GM19463 (cell line): ENCODE results near the gene PCED1B.
"Not testable (repeated sequence)": the region's sequence is repeated elsewhere in the genome, so short reads cannot be mapped to it uniquely, and the experiment has no call there.

Source experiments
- ATAC-seq: cut with Tn5 transposase; IDR thresholded peaks from one replicate; pipeline ENCODE4 v1.9.1; 2021; ENCODE audit warnings: mild to moderate bottlenecking, moderate library complexity; ENCODE audit not compliant: unreplicated experiment

PCED1B gene

GRCh38 chr12:47202176-47202575 lies 122.8 kb downstream of the PCED1B start:
- no peak for ATAC-seq

- ATAC-seq: no peak
Observed at GRCh38 chr12:47205532-47206449, 126.4 kb downstream of the PCED1B start.

GRCh38 chr12:47206450-47207339 lies 127.3 kb downstream of the PCED1B start:
- ATAC-seq: peak; percentile 22

GRCh38 chr12:47207340-47207717 lies 127.9 kb downstream of the PCED1B start:
- ATAC-seq: peak; percentile 66

- ATAC-seq: peak; percentile 46
Observed at GRCh38 chr12:47207829-47208248, 128.4 kb downstream of the PCED1B start.

- no peak for ATAC-seq
Observed at GRCh38 chr12:47209014-47209413, 129.6 kb downstream of the PCED1B start.

GRCh38 chr12:47210776-47211175 lies 131.4 kb downstream of the PCED1B start:
- no peak for ATAC-seq

GRCh38 chr12:47212701-47213039 lies 133.2 kb downstream of the PCED1B start:
- no peak for ATAC-seq

- ATAC-seq: no peak
Observed at GRCh38 chr12:47213396-47213795, 134.0 kb downstream of the PCED1B start.

GRCh38 chr12:47214001-47214619 lies 134.7 kb downstream of the PCED1B start:
- ATAC-seq: no peak

- ATAC-seq: no peak
Observed at GRCh38 chr12:47214771-47215170, 135.3 kb downstream of the PCED1B start.

- ATAC-seq: peak; percentile 65
Observed at GRCh38 chr12:47216150-47216677, 136.8 kb downstream of the PCED1B start.

- ATAC-seq: not testable (repeated sequence)
Observed at GRCh38 chr12:47217595-47217869, 138.1 kb downstream of the PCED1B start.

- ATAC-seq: peak; percentile 40
Observed at GRCh38 chr12:47218191-47218654, 138.8 kb downstream of the PCED1B start.

GRCh38 chr12:47219243-47219642 lies 139.8 kb downstream of the PCED1B start:
- ATAC-seq: no peak

GRCh38 chr12:47221256-47222023 lies 142.0 kb downstream of the PCED1B start:
- no peak for ATAC-seq

- ATAC-seq: no peak
Observed at GRCh38 chr12:47222520-47223030, 143.2 kb downstream of the PCED1B start.

GRCh38 chr12:47223031-47223847 lies 143.8 kb downstream of the PCED1B start:
- ATAC-seq: no peak

GRCh38 chr12:47223848-47224213 lies 144.4 kb downstream of the PCED1B start:
- no peak for ATAC-seq
